Measurements from ENCODE around the gene SCGB3A2. TPM values are rescaled to one million over a fixed set of nuclear protein-coding genes. Genes with fewer than 3 reads are reported as not detected.

SCGB3A2 gene
- total and polyA plus RNA-seq, 4 donors = 0.54 TPM; not detected in 3

- no peaks in the 10 kb centered on the region for H3K36me3 ChIP-seq (ENCODE audit: control insufficient read depth, insufficient read depth, low read length)
- H3K4me1 ChIP-seq (ENCODE audit: control insufficient read depth, insufficient read depth, low read length) = no peaks in the 10 kb centered on the region
- H3K27me3 ChIP-seq (ENCODE audit: control insufficient read depth, insufficient read depth, low read length) = no peaks in the 10 kb centered on the region
- 100% methylated on average over 2 of the region's 3 CpGs for WGBS (ENCODE audit: insufficient coverage)
- no peak for DNase-seq (ENCODE audit: low read depth in 4 of 6, low spot score in 6 of 6)
- no peak overlapping the region for H3K4me3 ChIP-seq (ENCODE audit: low read depth, low read length)
- H3K27ac ChIP-seq (ENCODE audit: low read depth, low read length) = no peak overlapping the region
- H3K9me3 ChIP-seq (ENCODE audit: control insufficient read depth, insufficient read depth, low read length) = no peaks in the 10 kb centered on the region
Observed at GRCh38 chr5:147851578-147851977, 26.9 kb upstream of the SCGB3A2 start.

GRCh38 chr5:147852365-147852764 lies 26.1 kb upstream of the SCGB3A2 start:
- Histone ChIP-seq H3K9me3 (ENCODE audit: control insufficient read depth, insufficient read depth, low read length) (no peaks in the 10 kb centered on the region), H3K27ac (ENCODE audit: low read depth, low read length) (no peak overlapping the region), H3K27me3 (ENCODE audit: control insufficient read depth, insufficient read depth, low read length) (no peaks in the 10 kb centered on the region), H3K4me3 (ENCODE audit: low read depth, low read length) (no peak overlapping the region), H3K4me1 (ENCODE audit: control insufficient read depth, insufficient read depth, low read length) (no peaks in the 10 kb centered on the region), H3K36me3 (ENCODE audit: control insufficient read depth, insufficient read depth, low read length) (no peaks in the 10 kb centered on the region)
- WGBS (ENCODE audit: insufficient coverage) = 96% methylated on average over 3 of the region's 3 CpGs
- no peak for DNase-seq (ENCODE audit: low read depth in 4 of 6, low spot score in 6 of 6)

GRCh38 chr5:147853372-147853987 lies 25.0 kb upstream of the SCGB3A2 start:
- no peaks in the 10 kb centered on the region for H3K27me3 ChIP-seq (ENCODE audit: control insufficient read depth, insufficient read depth, low read length)
- no peak overlapping the region for H3K4me3 ChIP-seq (ENCODE audit: low read depth, low read length)
- WGBS (ENCODE audit: insufficient coverage) = 100% methylated on average over 1 of the region's 3 CpGs
- H3K36me3 ChIP-seq (ENCODE audit: control insufficient read depth, insufficient read depth, low read length) = no peaks in the 10 kb centered on the region
- no peaks in the 10 kb centered on the region for H3K9me3 ChIP-seq (ENCODE audit: control insufficient read depth, insufficient read depth, low read length)
- DNase-seq (ENCODE audit: low read depth in 4 of 6, low spot score in 6 of 6) = no peak
- H3K27ac ChIP-seq (ENCODE audit: low read depth, low read length) = no peak overlapping the region
- no peaks in the 10 kb centered on the region for H3K4me1 ChIP-seq (ENCODE audit: control insufficient read depth, insufficient read depth, low read length)

- DNase-seq (ENCODE audit: low read depth in 4 of 6, low spot score in 6 of 6) = no peak
- WGBS (ENCODE audit: insufficient coverage) = 92% methylated on average over 3 of the region's 3 CpGs
- Histone ChIP-seq H3K36me3 (ENCODE audit: control insufficient read depth, insufficient read depth, low read length) (no peaks in the 10 kb centered on the region), H3K27ac (ENCODE audit: low read depth, low read length) (no peak overlapping the region), H3K4me1 (ENCODE audit: control insufficient read depth, insufficient read depth, low read length) (no peaks in the 10 kb centered on the region), H3K4me3 (ENCODE audit: low read depth, low read length) (no peak overlapping the region), H3K27me3 (ENCODE audit: control insufficient read depth, insufficient read depth, low read length) (no peaks in the 10 kb centered on the region), H3K9me3 (ENCODE audit: control insufficient read depth, insufficient read depth, low read length) (no peaks in the 10 kb centered on the region)
Observed at GRCh38 chr5:147854331-147854730, 24.2 kb upstream of the SCGB3A2 start.

GRCh38 chr5:147854894-147855773 lies 23.4 kb upstream of the SCGB3A2 start:
- H3K36me3 ChIP-seq (ENCODE audit: control insufficient read depth, insufficient read depth, low read length) = no peaks in the 10 kb centered on the region
- 89% methylated on average over 7 of the region's 11 CpGs for WGBS (ENCODE audit: insufficient coverage)
- H3K4me1 ChIP-seq (ENCODE audit: control insufficient read depth, insufficient read depth, low read length) = no peaks in the 10 kb centered on the region
- no peak overlapping the region for H3K4me3 ChIP-seq (ENCODE audit: low read depth, low read length)
- no peaks in the 10 kb centered on the region for H3K9me3 ChIP-seq (ENCODE audit: control insufficient read depth, insufficient read depth, low read length)
- DNase-seq (ENCODE audit: low read depth in 4 of 6, low spot score in 6 of 6) = no peak
- no peak overlapping the region for H3K27ac ChIP-seq (ENCODE audit: low read depth, low read length)
- no peaks in the 10 kb centered on the region for H3K27me3 ChIP-seq (ENCODE audit: control insufficient read depth, insufficient read depth, low read length)

- Histone ChIP-seq H3K9me3 (ENCODE audit: control insufficient read depth, insufficient read depth, low read length) (no peaks in the 10 kb centered on the region), H3K27ac (ENCODE audit: low read depth, low read length) (no peak overlapping the region), H3K36me3 (ENCODE audit: control insufficient read depth, insufficient read depth, low read length) (no peaks in the 10 kb centered on the region), H3K27me3 (ENCODE audit: control insufficient read depth, insufficient read depth, low read length) (no peaks in the 10 kb centered on the region), H3K4me1 (ENCODE audit: control insufficient read depth, insufficient read depth, low read length) (no peaks in the 10 kb centered on the region), H3K4me3 (ENCODE audit: low read depth, low read length) (no peak overlapping the region)
- WGBS (ENCODE audit: insufficient coverage) = 34% methylated on average over 3 of the region's 4 CpGs
- DNase-seq (ENCODE audit: low read depth in 4 of 6, low spot score in 6 of 6) = no peak
Observed at GRCh38 chr5:147855774-147856069, 22.8 kb upstream of the SCGB3A2 start.

- no peaks in the 10 kb centered on the region for H3K27me3 ChIP-seq (ENCODE audit: control insufficient read depth, insufficient read depth, low read length)
- no peak for DNase-seq (ENCODE audit: low read depth in 4 of 6, low spot score in 6 of 6)
- no peak overlapping the region for H3K27ac ChIP-seq (ENCODE audit: low read depth, low read length)
- H3K4me3 ChIP-seq (ENCODE audit: low read depth, low read length) = no peak overlapping the region
- H3K36me3 ChIP-seq (ENCODE audit: control insufficient read depth, insufficient read depth, low read length) = no peaks in the 10 kb centered on the region
- H3K9me3 ChIP-seq (ENCODE audit: control insufficient read depth, insufficient read depth, low read length) = no peaks in the 10 kb centered on the region
- no peaks in the 10 kb centered on the region for H3K4me1 ChIP-seq (ENCODE audit: control insufficient read depth, insufficient read depth, low read length)
Observed at GRCh38 chr5:147856801-147857200, 21.7 kb upstream of the SCGB3A2 start.

- no peak overlapping the region for H3K27ac ChIP-seq (ENCODE audit: low read depth, low read length)
- no peaks in the 10 kb centered on the region for H3K4me1 ChIP-seq (ENCODE audit: control insufficient read depth, insufficient read depth, low read length)
- H3K9me3 ChIP-seq (ENCODE audit: control insufficient read depth, insufficient read depth, low read length) = no peaks in the 10 kb centered on the region
- no peaks in the 10 kb centered on the region for H3K36me3 ChIP-seq (ENCODE audit: control insufficient read depth, insufficient read depth, low read length)
- DNase-seq (ENCODE audit: low read depth in 4 of 6, low spot score in 6 of 6) = peak; percentile 47 to 92 (median 73)
- WGBS (ENCODE audit: insufficient coverage) = 0% methylated on average over 1 of the region's 2 CpGs
- no peaks in the 10 kb centered on the region for H3K27me3 ChIP-seq (ENCODE audit: control insufficient read depth, insufficient read depth, low read length)
- no peak overlapping the region for H3K4me3 ChIP-seq (ENCODE audit: low read depth, low read length)
Observed at GRCh38 chr5:147857302-147858129, 21.0 kb upstream of the SCGB3A2 start.

- no peak overlapping the region for H3K27ac ChIP-seq (ENCODE audit: low read depth, low read length)
- H3K4me3 ChIP-seq (ENCODE audit: low read depth, low read length) = no peak overlapping the region
- no peaks in the 10 kb centered on the region for H3K9me3 ChIP-seq (ENCODE audit: control insufficient read depth, insufficient read depth, low read length)
- WGBS (ENCODE audit: insufficient coverage) = no CpG with 5 or more reads among the region's 1 CpG
- H3K4me1 ChIP-seq (ENCODE audit: control insufficient read depth, insufficient read depth, low read length) = no peaks in the 10 kb centered on the region
- no peaks in the 10 kb centered on the region for H3K36me3 ChIP-seq (ENCODE audit: control insufficient read depth, insufficient read depth, low read length)
- no peaks in the 10 kb centered on the region for H3K27me3 ChIP-seq (ENCODE audit: control insufficient read depth, insufficient read depth, low read length)
- DNase-seq (ENCODE audit: low read depth in 4 of 6, low spot score in 6 of 6) = peak in 1 of 6 donors; percentile 78
Observed at GRCh38 chr5:147858565-147858964, 19.9 kb upstream of the SCGB3A2 start.

All from spinal cord (tissue), 10 donors.